Skeletal muscle satellite cell (primary cell): ENCODE measurements around the gene NOB1. TPM values are rescaled to one million over a fixed set of nuclear protein-coding genes. Genes with fewer than 3 reads are reported as not detected.

ENCODE experiments used
- H3K27me3 ChIP-seq: 2 replicates; pipeline ENCODE4 v1.7.0; 2013; ENCODE audit warnings: low read length; ENCODE audit not compliant: control insufficient read depth, insufficient read depth
- H3K36me3 ChIP-seq: 2 replicates; pipeline ENCODE4 v1.7.0; 2013; ENCODE audit warnings: mild to moderate bottlenecking, control low read depth, low read length; ENCODE audit not compliant: insufficient read depth
- H3K4me1 ChIP-seq: 2 replicates; pipeline ENCODE4 v1.7.0; 2013; ENCODE audit warnings: low read length; ENCODE audit not compliant: control insufficient read depth, insufficient read depth
- H3K4me2 ChIP-seq: 2 replicates; pipeline ENCODE4 v1.7.0; 2013; ENCODE audit warnings: mild to moderate bottlenecking, low read length
- H3K4me3 ChIP-seq: 2 replicates; pipeline ENCODE4 v1.7.0; 2013; ENCODE audit warnings: low read length
- H3K9ac ChIP-seq: 2 replicates; pipeline ENCODE4 v1.7.0; 2013; ENCODE audit warnings: mild to moderate bottlenecking, low read depth, low read length, moderate library complexity
- H3K9me3 ChIP-seq: replicated peaks from 2 replicates; pipeline ENCODE4 v1.7.0; 2013; ENCODE audit warnings: mild to moderate bottlenecking, control low read depth, low read length
- small RNA-seq: library from RNA; depleted of rRNA; stranded (forward); fragments of <200 nt; gene quantifications from one replicate; pipeline ENCODE3, GENCODE V24; 2012

NOB1 gene

GRCh38 chr16:69698404-69698803 is 56.3 kb downstream of the NOB1 start:
- H3K9me3 ChIP-seq: no peaks in the 10 kb centered on the region
- no peak overlapping the region for H3K4me2 ChIP-seq
- H3K27me3 ChIP-seq: no peaks in the 10 kb centered on the region
- H3K36me3 ChIP-seq: peaks cover 73% of the 10 kb centered on the region
- H3K4me1 ChIP-seq: no peaks in the 10 kb centered on the region
- no peak overlapping the region for H3K4me3 ChIP-seq
- no peak overlapping the region for H3K9ac ChIP-seq

GRCh38 chr16:69693916-69694315 is 60.8 kb downstream of the NOB1 start:
- Histone ChIP-seq H3K4me3 (no peak overlapping the region), H3K36me3 (peaks cover 78% of the 10 kb centered on the region), H3K4me2 (no peak overlapping the region), H3K4me1 (no peaks in the 10 kb centered on the region), H3K9me3 (no peaks in the 10 kb centered on the region), H3K27me3 (no peaks in the 10 kb centered on the region), H3K9ac (no peak overlapping the region)

- H3K9ac ChIP-seq: no peak overlapping the region
- no peak overlapping the region for H3K4me2 ChIP-seq
- H3K4me1 ChIP-seq: no peaks in the 10 kb centered on the region
- H3K4me3 ChIP-seq: no peak overlapping the region
- H3K27me3 ChIP-seq: no peaks in the 10 kb centered on the region
- no peaks in the 10 kb centered on the region for H3K9me3 ChIP-seq
- H3K36me3 ChIP-seq: peaks cover 72% of the 10 kb centered on the region
Observed at GRCh38 chr16:69691980-69692911, 62.5 kb downstream of the NOB1 start.

Small RNAs within 50 kb of the gene (small RNA-seq; reads per million reads assigned to genes)
- not detected for gene RF00091
